ENCODE measurements around the gene CAD. TPM values are rescaled to one million over a fixed set of nuclear protein-coding genes. Genes with fewer than 3 reads are reported as not detected.

CAD gene
- total RNA-seq, 1 donor from 2014 or later, result 51.2 TPM

DNA sequence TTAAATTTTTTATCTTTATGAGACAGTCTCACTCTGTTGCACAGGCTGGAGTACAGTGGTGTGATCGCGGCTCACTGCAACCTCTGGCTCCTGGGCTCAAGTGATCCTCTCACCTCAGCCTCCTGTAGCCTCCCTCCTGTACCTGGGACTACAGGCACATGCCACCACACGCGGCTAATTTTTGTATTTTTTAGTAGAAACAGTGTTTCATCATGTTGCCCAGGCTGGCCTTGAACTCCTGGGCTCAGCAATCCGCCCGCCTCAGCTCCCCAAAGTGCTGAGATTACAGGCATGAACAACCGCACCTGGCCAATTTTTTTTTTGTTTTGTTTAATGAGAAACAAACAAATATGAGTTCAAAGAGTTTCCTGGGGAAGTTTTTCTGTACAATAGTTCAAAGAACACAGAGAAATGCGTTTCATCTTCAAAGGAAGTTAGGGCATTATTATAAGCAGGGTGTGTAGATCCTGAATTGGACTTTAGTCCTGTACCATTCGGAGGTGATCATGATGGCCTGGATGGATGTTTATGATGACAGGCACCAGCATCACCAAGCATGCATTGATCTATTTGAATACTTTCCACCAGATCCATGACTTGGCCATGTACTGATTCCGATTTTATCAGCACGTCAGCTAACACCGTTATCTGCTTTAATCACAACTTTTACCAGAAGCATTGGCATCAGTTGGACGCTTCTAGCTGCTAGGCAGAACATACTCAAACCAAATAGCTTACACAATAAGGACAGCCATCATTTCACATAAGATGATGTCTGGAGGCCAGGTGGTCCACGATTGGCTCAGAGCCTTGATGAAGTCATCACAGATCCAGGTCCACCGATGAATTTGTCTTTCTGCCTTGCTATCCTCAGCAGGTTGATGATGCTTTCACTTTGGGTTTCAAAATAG is 39.5 kb upstream of the CAD start:
- Histone ChIP-seq H4K20me1 (ENCODE audit: insufficient read depth, low read length) (no peaks in the 10 kb centered on the region), H3K36me3 (ENCODE audit: insufficient read depth, low read length) (no peaks in the 10 kb centered on the region), H3K4me2 (ENCODE audit: low read length) (no peak overlapping the region), H3K9me3 (ENCODE audit: insufficient read depth, low read depth, low read length) (no peaks in the 10 kb centered on the region), H3K27me3 (ENCODE audit: insufficient read depth, low read length) (peaks cover 53% of the 10 kb centered on the region), H3K9ac (ENCODE audit: low read length) (no peak overlapping the region), H3K27ac (ENCODE audit: low read depth, low read length) (no peak overlapping the region), H2AFZ (ENCODE audit: low read depth, low read length) (no peak overlapping the region), H3K4me3 (ENCODE audit: insufficient read depth, low read depth, low read length) (no peak overlapping the region), H3K4me1 (ENCODE audit: insufficient read depth, low read length) (no peaks in the 10 kb centered on the region), H3K79me2 (ENCODE audit: insufficient read depth, low read length) (no peaks in the 10 kb centered on the region)
- no peak for TF ChIP-seq EZH2 (IDR thresholded peaks at IDR 0.05; ENCODE audit: insufficient read depth, low read length)
- TF ChIP-seq, protein P1, sequence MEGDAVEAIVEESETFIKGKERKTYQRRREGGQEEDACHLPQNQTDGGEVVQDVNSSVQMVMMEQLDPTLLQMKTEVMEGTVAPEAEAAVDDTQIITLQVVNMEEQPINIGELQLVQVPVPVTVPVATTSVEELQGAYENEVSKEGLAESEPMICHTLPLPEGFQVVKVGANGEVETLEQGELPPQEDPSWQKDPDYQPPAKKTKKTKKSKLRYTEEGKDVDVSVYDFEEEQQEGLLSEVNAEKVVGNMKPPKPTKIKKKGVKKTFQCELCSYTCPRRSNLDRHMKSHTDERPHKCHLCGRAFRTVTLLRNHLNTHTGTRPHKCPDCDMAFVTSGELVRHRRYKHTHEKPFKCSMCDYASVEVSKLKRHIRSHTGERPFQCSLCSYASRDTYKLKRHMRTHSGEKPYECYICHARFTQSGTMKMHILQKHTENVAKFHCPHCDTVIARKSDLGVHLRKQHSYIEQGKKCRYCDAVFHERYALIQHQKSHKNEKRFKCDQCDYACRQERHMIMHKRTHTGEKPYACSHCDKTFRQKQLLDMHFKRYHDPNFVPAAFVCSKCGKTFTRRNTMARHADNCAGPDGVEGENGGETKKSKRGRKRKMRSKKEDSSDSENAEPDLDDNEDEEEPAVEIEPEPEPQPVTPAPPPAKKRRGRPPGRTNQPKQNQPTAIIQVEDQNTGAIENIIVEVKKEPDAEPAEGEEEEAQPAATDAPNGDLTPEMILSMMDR (IDR thresholded peaks at IDR 0.05; ENCODE audit: insufficient read depth, low read depth, low read length), result no peak
- peaks cover 4% of the 10 kb centered on the region for H3K9me3 Mint-ChIP-seq (ENCODE audit: unreplicated experiment)
- H3K36me3 Mint-ChIP-seq (ENCODE audit: low read depth, unreplicated experiment), result no peaks in the 10 kb centered on the region
- H3K27me3 Mint-ChIP-seq (ENCODE audit: low read depth, unreplicated experiment), result peaks cover 9% of the 10 kb centered on the region
- FAIRE-seq (no peak), DNase-seq (ENCODE audit: low read depth) (no peak)
- peaks cover 3% of the 10 kb centered on the region for H3K4me1 Mint-ChIP-seq (ENCODE audit: low read depth, unreplicated experiment)
- no peak overlapping the region for H3K27ac Mint-ChIP-seq (ENCODE audit: unreplicated experiment)
- H3K4me3 Mint-ChIP-seq (ENCODE audit: unreplicated experiment), result no peak overlapping the region

DNA sequence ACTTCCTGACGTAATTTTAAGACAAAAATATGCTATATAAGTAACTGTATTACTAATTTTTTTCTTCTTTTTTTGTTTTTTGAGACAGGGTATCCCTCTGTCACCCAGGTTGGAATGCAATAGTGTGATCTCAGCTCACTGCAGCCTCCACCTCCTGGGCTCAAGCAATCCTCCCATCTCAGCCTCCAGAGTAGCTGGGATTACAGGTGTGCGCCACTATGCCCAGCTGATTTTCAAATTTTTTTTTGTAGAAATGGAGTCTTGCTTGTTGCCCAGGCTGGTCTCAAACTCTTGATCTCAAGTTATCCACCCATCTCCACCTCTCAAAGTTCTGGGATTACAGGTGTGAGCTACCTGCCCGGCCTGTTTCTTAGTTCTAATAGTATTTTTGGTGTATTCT is 38.7 kb upstream of the CAD start:
- H3K4me2 ChIP-seq (ENCODE audit: low read length), result no peak overlapping the region
- no peaks in the 10 kb centered on the region for H3K79me2 ChIP-seq (ENCODE audit: insufficient read depth, low read length)
- H4K20me1 ChIP-seq (ENCODE audit: insufficient read depth, low read length), result no peaks in the 10 kb centered on the region
- no peak for TF ChIP-seq EZH2 (IDR thresholded peaks at IDR 0.05; ENCODE audit: insufficient read depth, low read length)
- TF ChIP-seq, protein P1 (IDR thresholded peaks at IDR 0.05; ENCODE audit: insufficient read depth, low read depth, low read length), result no peak
- H3K4me3 Mint-ChIP-seq (ENCODE audit: unreplicated experiment), result no peak overlapping the region
- H3K9ac ChIP-seq (ENCODE audit: low read length), result no peak overlapping the region
- H3K27ac ChIP-seq (ENCODE audit: low read depth, low read length), result no peak overlapping the region
- no peaks in the 10 kb centered on the region for H3K9me3 ChIP-seq (ENCODE audit: insufficient read depth, low read depth, low read length)
- no peaks in the 10 kb centered on the region for H3K36me3 Mint-ChIP-seq (ENCODE audit: low read depth, unreplicated experiment)
- no peaks in the 10 kb centered on the region for H3K36me3 ChIP-seq (ENCODE audit: insufficient read depth, low read length)
- no peak overlapping the region for H3K27ac Mint-ChIP-seq (ENCODE audit: unreplicated experiment)
- FAIRE-seq (no peak), DNase-seq (ENCODE audit: low read depth) (no peak)
- H3K27me3 ChIP-seq (ENCODE audit: insufficient read depth, low read length), result peaks cover 46% of the 10 kb centered on the region
- H3K4me1 Mint-ChIP-seq (ENCODE audit: low read depth, unreplicated experiment), result peaks cover 3% of the 10 kb centered on the region
- H3K27me3 Mint-ChIP-seq (ENCODE audit: low read depth, unreplicated experiment), result peaks cover 9% of the 10 kb centered on the region
- H3K4me3 ChIP-seq (ENCODE audit: insufficient read depth, low read depth, low read length), result no peak overlapping the region
- no peak overlapping the region for H2AFZ ChIP-seq (ENCODE audit: low read depth, low read length)
- H3K9me3 Mint-ChIP-seq (ENCODE audit: unreplicated experiment), result peaks cover 4% of the 10 kb centered on the region
- H3K4me1 ChIP-seq (ENCODE audit: insufficient read depth, low read length), result no peaks in the 10 kb centered on the region

Measured in astrocyte (in vitro differentiated cells and primary cell).